ENCODE results near the gene DEDD. TPM values are rescaled to one million over a fixed set of nuclear protein-coding genes. Genes with fewer than 3 reads are reported as not detected.

The DEDD gene
- total RNA-seq, 1 experiment from 2014 or later, result 29.8 TPM

DNA sequence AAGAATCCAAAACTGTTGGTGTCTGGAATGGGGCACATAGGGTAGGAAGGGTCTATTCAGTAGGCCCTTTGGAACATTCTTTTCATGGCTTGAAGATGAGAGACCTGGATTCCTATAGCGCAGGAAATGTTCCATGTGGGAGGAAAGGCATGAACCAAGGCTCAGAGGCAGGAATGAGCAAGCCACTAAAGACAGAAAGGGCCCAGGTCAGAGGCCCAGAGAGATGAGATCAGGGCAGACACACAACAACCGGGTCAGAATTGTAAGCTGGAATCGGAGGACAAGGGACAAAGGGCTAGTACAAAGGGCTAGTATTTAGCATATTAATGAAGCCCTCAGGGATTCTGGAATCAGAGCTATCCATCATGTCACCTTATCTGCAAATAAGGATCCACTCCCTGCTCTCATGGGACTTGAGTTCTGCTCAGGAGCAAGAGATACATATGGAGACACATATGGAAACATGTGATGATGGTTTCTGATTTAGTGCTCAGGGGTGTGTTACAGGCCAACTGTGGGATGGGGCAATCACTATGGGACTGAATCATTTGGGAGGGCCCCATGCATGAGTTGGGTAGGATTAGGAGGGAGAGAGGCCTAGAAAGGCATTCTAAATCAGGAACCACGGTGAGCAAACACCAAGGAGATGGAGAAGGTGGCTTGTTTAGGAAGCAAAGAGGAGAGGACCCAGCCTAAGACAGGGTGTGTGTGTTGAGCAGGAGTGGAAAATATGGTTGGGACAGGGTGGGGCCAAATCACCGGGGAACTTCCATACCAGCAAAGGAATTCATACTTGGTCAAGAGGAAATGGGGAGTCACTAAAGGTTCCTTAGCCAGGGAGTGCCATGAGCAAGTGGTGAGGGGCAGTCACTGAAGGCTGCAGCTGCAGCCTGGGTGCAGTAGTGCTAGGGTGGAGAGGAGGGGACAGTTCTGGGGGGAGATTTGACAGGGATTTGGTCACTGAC, 51.7 kb downstream of the DEDD start:
- POLR2A ChIA-PET (ENCODE audit: unreplicated experiment), result interaction anchor here (0.5 kb wide), 1 partner anchor 29 kb away, joined by 17 read pairs; no protein-coding TSS in a partner anchor
- Histone ChIP-seq H3K36me3 (ENCODE audit: low read depth) (no peaks in the 10 kb centered on the region), H3K9me3 (ENCODE audit: insufficient read depth, low read depth) (no peaks in the 10 kb centered on the region), H3K27ac (no peak overlapping the region), H3K79me2 (ENCODE audit: low read depth) (peaks cover 43% of the 10 kb centered on the region), H3K27me3 (ENCODE audit: insufficient read depth, low read depth) (no peaks in the 10 kb centered on the region), H2AFZ (no peak overlapping the region), H3F3A (ENCODE audit: insufficient read depth, low read depth) (peaks cover 24% of the 10 kb centered on the region; the same call in 1 of the 2 replicates), H3K4me1 (replicated peaks; ENCODE audit: insufficient read depth) (peaks cover 51% of the 10 kb centered on the region), H3K9me2 (ENCODE audit: insufficient read depth) (no peaks in the 10 kb centered on the region), H3K4me3 (no peak overlapping the region), H4K20me1 (ENCODE audit: insufficient read depth) (no peaks in the 10 kb centered on the region), H3K4me2 (peak overlapping the region; percentile 40)
- TF ChIP-seq, protein P1, sequence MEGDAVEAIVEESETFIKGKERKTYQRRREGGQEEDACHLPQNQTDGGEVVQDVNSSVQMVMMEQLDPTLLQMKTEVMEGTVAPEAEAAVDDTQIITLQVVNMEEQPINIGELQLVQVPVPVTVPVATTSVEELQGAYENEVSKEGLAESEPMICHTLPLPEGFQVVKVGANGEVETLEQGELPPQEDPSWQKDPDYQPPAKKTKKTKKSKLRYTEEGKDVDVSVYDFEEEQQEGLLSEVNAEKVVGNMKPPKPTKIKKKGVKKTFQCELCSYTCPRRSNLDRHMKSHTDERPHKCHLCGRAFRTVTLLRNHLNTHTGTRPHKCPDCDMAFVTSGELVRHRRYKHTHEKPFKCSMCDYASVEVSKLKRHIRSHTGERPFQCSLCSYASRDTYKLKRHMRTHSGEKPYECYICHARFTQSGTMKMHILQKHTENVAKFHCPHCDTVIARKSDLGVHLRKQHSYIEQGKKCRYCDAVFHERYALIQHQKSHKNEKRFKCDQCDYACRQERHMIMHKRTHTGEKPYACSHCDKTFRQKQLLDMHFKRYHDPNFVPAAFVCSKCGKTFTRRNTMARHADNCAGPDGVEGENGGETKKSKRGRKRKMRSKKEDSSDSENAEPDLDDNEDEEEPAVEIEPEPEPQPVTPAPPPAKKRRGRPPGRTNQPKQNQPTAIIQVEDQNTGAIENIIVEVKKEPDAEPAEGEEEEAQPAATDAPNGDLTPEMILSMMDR (conservative IDR thresholded peaks at IDR 0.05), result no peak
- no peak for TF ChIP-seq EZH2 (IDR thresholded peaks at IDR 0.05; ENCODE audit: low read depth)
- intact Hi-C loops (cut with micrococcal nuclease; ENCODE audit: unreplicated experiment), result no loop called here
- CTCF ChIA-PET, result no interaction called here
- DNase-seq, result no peak
- BruUV-seq (replicated peaks), result no TSS peak

DNA sequence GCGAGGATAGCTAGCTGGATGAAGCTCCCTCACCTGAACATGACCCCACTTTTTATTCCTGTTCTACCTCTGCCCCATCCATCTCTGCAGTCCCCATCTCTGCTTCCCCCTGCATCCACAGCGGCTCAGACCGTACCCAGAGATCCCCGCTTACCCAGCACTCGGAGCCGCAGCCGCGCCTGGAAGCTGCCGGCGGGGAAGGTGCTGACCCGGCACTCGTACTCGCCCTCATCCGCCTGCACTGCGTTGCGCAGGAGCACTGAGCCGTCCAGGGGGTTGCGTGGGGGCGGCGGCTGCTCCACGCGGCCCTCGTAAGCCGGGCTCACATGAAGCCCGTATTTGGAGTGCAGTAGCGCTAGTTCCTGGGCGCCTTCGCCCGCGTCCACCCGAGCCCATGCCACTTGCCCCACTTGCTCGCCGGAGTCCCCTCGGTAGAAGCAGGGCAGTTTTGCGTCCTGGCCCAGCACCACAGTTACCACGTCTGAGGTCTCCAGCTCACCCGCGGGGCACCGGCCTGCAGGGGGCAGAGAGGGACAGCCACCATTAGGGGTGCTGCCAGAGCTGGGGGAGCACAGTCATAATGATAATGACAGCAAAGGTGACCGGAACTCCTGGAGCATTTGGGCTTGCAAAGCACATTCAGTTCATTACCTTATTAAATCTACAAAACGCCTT, 52.9 kb downstream of the DEDD start:
- no peak overlapping the region for H3K4me3 ChIP-seq
- H3F3A ChIP-seq (ENCODE audit: insufficient read depth, low read depth), result peaks cover 24% of the 10 kb centered on the region; the same call in 1 of the 2 replicates
- intact Hi-C loops (cut with micrococcal nuclease; ENCODE audit: unreplicated experiment), result no loop called here
- H3K4me2 ChIP-seq, result no peak overlapping the region
- TF ChIP-seq, protein P1 (conservative IDR thresholded peaks at IDR 0.05), result no peak
- TF ChIP-seq EZH2 (IDR thresholded peaks at IDR 0.05; ENCODE audit: low read depth), result no peak
- H2AFZ ChIP-seq, result no peak overlapping the region
- no peaks in the 10 kb centered on the region for H3K9me2 ChIP-seq (ENCODE audit: insufficient read depth)
- H3K27ac ChIP-seq, result no peak overlapping the region
- BruUV-seq (replicated peaks), result no TSS peak
- H4K20me1 ChIP-seq (ENCODE audit: insufficient read depth), result no peaks in the 10 kb centered on the region
- ChIA-PET CTCF (no interaction called here), POLR2A (ENCODE audit: unreplicated experiment) (no interaction called here)
- H3K36me3 ChIP-seq (ENCODE audit: low read depth), result no peaks in the 10 kb centered on the region
- H3K79me2 ChIP-seq (ENCODE audit: low read depth), result peaks cover 37% of the 10 kb centered on the region
- H3K27me3 ChIP-seq (ENCODE audit: insufficient read depth, low read depth), result no peaks in the 10 kb centered on the region
- DNase-seq, result no peak
- no peaks in the 10 kb centered on the region for H3K9me3 ChIP-seq (ENCODE audit: insufficient read depth, low read depth)
- H3K4me1 ChIP-seq (replicated peaks; ENCODE audit: insufficient read depth), result peaks cover 39% of the 10 kb centered on the region

DNA sequence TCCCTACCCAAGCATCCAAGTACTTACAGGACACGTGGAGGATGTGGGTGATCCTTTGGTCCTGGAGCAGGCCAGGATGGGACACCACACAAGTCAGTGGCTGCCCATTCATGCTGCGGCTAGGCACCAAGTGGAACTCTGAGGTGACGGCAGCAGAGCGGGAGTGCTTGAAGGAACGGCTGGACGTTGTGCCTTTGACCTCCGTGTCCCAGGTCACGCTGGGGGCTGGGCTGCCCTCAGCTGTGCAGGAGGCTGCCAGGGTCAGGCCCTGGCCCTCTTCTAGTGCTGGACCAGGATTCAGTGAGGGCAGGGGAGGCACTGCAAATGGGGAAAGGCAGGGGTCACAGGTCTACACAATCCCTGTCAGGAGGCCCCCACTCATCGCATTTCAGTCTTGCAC, 55.0 kb downstream of the DEDD start:
- Histone ChIP-seq H3K4me3 (no peak overlapping the region), H3K4me2 (no peak overlapping the region), H4K20me1 (ENCODE audit: insufficient read depth) (no peaks in the 10 kb centered on the region), H3K27ac (no peak overlapping the region), H3K79me2 (ENCODE audit: low read depth) (peaks cover 29% of the 10 kb centered on the region), H2AFZ (no peak overlapping the region), H3K4me1 (replicated peaks; ENCODE audit: insufficient read depth) (peaks cover 20% of the 10 kb centered on the region), H3K9me3 (ENCODE audit: insufficient read depth, low read depth) (no peaks in the 10 kb centered on the region), H3K27me3 (ENCODE audit: insufficient read depth, low read depth) (no peaks in the 10 kb centered on the region), H3K36me3 (ENCODE audit: low read depth) (no peaks in the 10 kb centered on the region), H3F3A (ENCODE audit: insufficient read depth, low read depth) (peaks cover 7% of the 10 kb centered on the region; the same call in 1 of the 2 replicates), H3K9me2 (ENCODE audit: insufficient read depth) (no peaks in the 10 kb centered on the region)
- ChIA-PET POLR2A (ENCODE audit: unreplicated experiment) (no interaction called here), CTCF (no interaction called here)
- TF ChIP-seq, protein P1 (conservative IDR thresholded peaks at IDR 0.05), result no peak
- TF ChIP-seq EZH2 (IDR thresholded peaks at IDR 0.05; ENCODE audit: low read depth), result no peak
- intact Hi-C loops (cut with micrococcal nuclease; ENCODE audit: unreplicated experiment), result no loop called here
- DNase-seq, result no peak
- BruUV-seq (replicated peaks), result no TSS peak

All from PC-9 (cell line).